Breast epithelium (tissue), 3 donors: ENCODE data around the gene BTBD17.

Experiments used
- POLR2A ChIP-seq: fragments of 450-650 bp; IDR thresholded peaks from one replicate; pipeline ENCODE4 v1.6.1; 2016; ENCODE audit warnings: antibody characterized with exemption, mild to moderate bottlenecking, moderate library complexity
- POLR2AphosphoS5 ChIP-seq, 3 donors: sonication (generic); formaldehyde crosslinking; IDR thresholded peaks; one replicate each; pipeline ENCODE4 v1.6.1; 2017; ENCODE audit warnings: antibody characterized with exemption in 3 of 3
- TF ChIP-seq, protein P1 (sequence below), 3 donors: fragments of 450-650 bp; IDR thresholded peaks; one replicate each; pipeline ENCODE4 v1.5.1; 2016 to 2017; ENCODE audit warnings: antibody characterized with exemption in 3 of 3, mild to moderate bottlenecking in 3 of 3, moderate library complexity in 3 of 3

DNA sequence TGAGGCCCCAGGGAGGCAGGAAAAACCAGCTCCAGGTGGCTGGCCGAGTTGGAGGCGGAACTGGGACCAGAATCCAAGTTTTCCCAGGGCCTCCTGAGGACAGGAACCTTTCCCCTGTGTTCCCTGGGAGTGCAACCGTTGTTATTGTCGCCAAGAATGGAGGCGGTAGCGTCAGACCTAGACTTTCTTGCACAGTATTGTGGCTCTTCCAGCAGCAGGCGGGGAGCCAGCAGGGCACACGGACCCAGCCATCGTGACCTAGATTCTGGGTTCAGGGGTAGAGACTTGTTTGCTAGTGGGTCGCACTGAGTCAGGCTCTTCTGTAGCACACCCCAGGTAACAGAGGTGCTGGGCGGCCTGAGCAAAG, 36.3 kb downstream of the BTBD17 start:
- TF ChIP-seq, protein P1, sequence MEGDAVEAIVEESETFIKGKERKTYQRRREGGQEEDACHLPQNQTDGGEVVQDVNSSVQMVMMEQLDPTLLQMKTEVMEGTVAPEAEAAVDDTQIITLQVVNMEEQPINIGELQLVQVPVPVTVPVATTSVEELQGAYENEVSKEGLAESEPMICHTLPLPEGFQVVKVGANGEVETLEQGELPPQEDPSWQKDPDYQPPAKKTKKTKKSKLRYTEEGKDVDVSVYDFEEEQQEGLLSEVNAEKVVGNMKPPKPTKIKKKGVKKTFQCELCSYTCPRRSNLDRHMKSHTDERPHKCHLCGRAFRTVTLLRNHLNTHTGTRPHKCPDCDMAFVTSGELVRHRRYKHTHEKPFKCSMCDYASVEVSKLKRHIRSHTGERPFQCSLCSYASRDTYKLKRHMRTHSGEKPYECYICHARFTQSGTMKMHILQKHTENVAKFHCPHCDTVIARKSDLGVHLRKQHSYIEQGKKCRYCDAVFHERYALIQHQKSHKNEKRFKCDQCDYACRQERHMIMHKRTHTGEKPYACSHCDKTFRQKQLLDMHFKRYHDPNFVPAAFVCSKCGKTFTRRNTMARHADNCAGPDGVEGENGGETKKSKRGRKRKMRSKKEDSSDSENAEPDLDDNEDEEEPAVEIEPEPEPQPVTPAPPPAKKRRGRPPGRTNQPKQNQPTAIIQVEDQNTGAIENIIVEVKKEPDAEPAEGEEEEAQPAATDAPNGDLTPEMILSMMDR (IDR thresholded peaks at IDR 0.05) = no peak
- TF ChIP-seq POLR2A (no peak), POLR2AphosphoS5 (IDR thresholded peaks at IDR 0.05) (no peak)
